ENCODE measurements around the gene PADI2.

- TF ChIP-seq POLR2A (IDR thresholded peaks at IDR 0.05) (no peak), CTCF (IDR thresholded peaks at IDR 0.05) (no peak), EP300 (IDR thresholded peaks at IDR 0.05) (no peak), POLR2AphosphoS5 (IDR thresholded peaks at IDR 0.05) (no peak)
Measured at GRCh38 chr1:17102232-17102631, 17.0 kb downstream of the PADI2 start.
